ENCODE measurements around the gene COG8. TPM values are rescaled to one million over a fixed set of nuclear protein-coding genes. Genes with fewer than 3 reads are reported as not detected.
A peak's percentile ranks its signal among the peaks of the same experiment; 100 is the strongest.

COG8 gene, protein sequence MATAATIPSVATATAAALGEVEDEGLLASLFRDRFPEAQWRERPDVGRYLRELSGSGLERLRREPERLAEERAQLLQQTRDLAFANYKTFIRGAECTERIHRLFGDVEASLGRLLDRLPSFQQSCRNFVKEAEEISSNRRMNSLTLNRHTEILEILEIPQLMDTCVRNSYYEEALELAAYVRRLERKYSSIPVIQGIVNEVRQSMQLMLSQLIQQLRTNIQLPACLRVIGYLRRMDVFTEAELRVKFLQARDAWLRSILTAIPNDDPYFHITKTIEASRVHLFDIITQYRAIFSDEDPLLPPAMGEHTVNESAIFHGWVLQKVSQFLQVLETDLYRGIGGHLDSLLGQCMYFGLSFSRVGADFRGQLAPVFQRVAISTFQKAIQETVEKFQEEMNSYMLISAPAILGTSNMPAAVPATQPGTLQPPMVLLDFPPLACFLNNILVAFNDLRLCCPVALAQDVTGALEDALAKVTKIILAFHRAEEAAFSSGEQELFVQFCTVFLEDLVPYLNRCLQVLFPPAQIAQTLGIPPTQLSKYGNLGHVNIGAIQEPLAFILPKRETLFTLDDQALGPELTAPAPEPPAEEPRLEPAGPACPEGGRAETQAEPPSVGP
- total RNA-seq: 10 to 100 TPM; 33.5 to 62.9 (median 37.0) TPM

DNA sequence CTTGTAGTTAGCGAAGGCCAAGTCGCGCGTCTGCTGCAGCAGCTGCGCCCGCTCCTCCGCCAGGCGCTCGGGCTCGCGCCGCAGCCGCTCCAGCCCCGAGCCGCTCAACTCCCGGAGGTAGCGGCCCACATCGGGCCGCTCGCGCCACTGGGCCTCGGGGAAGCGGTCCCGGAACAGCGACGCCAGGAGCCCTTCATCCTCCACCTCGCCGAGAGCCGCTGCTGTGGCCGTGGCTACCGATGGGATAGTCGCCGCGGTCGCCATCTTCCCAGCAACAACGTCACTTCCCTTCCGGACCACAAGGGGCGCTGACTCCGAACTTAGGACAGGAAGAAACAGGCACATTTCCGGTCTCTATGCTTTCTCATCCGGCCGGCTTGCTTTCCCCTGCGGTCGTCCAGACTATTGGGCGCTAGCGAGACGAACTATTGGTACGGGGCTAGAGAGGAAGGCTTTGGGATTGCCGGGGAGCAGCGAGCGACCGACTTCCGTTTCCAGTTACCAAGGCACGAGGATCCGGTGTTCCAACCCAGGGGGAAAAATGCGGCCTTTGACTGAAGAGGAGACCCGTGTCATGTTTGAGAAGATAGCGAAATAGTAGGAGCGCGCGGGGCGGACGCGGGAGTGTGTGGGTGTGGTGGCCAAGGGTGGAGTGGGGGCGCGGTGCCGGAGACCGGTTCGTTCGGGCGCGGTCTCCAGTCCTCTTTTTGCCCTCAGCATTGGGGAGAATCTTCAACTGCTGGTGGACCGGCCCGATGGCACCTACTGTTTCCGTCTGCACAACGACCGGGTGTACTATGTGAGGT, at the start of gene COG8, which contains the start of gene NIP7:
Gene COG8 (minus strand): TSS at position 276 of the 806 bp plus-strand sequence. CDS start 12 bp downstream, at position 264.
Gene NIP7 (plus strand): TSS at position 484 of the 806 bp plus-strand sequence. CDS start 58 bp downstream, at position 542.
- Histone ChIP-seq H3K27me3 (no peaks in the 10 kb centered on the region), H3K36me3 (peaks cover 6 to 57% (median 35%) of the 10 kb centered on the region in 4 donors), H3K9me3 (no peaks in the 10 kb centered on the region), H3K4me3 (peak within 1 kb of the TSS; percentile 79 to 99 (median 86)), H3K27ac (peak within 1 kb of the TSS; percentile 85 to 93 (median 92)), H3K4me1 (peaks cover 21 to 33% (median 24%) of the 10 kb centered on the region in 4 donors)
- TF ChIP-seq POLR2A (IDR thresholded peaks at IDR 0.05) (peak in 3 of 4 donors; percentile 37 to 80 (median 51)), EP300 (IDR thresholded peaks at IDR 0.05) (peak in 2 of 4 donors; percentile 15 to 49), POLR2AphosphoS5 (IDR thresholded peaks at IDR 0.05) (peak; percentile 81 to 91)
- TF ChIP-seq, protein P1, sequence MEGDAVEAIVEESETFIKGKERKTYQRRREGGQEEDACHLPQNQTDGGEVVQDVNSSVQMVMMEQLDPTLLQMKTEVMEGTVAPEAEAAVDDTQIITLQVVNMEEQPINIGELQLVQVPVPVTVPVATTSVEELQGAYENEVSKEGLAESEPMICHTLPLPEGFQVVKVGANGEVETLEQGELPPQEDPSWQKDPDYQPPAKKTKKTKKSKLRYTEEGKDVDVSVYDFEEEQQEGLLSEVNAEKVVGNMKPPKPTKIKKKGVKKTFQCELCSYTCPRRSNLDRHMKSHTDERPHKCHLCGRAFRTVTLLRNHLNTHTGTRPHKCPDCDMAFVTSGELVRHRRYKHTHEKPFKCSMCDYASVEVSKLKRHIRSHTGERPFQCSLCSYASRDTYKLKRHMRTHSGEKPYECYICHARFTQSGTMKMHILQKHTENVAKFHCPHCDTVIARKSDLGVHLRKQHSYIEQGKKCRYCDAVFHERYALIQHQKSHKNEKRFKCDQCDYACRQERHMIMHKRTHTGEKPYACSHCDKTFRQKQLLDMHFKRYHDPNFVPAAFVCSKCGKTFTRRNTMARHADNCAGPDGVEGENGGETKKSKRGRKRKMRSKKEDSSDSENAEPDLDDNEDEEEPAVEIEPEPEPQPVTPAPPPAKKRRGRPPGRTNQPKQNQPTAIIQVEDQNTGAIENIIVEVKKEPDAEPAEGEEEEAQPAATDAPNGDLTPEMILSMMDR (IDR thresholded peaks at IDR 0.05): peak; percentile 87 to 97 (median 96)
- DNase-seq: peak; percentile 92 to 96
- ATAC-seq (ENCODE audit: low FRiP score in 2 of 2): peak; percentile 99
- 1 to 2% methylated on average over 22 to 48 of the region's 77 CpGs for WGBS, 2 donors

DNA sequence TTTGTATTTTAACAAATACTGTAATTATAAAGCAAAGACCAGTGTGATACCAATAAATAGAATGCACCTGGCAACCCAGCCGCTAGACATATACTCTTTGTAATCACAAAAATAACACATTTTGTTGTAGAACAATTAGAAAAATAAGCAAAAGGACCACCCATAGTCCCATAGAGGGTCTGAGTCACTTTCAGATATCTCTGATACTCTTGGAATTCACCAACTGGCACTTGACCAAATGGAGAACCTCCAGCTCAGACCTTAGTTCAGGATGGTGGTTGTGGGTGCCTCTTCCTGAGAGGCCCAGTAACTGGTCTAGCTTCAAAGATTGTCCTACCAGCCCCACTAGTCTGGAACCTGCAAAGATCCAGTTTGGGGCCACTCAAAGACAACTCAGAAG, 47.2 kb upstream of the COG8 start:
- peak overlapping the region in 2 of 4 donors; percentile 80 to 86 for H3K4me3 ChIP-seq
- 85 to 95% methylated on average over 1 of the region's 1 CpG for WGBS, 2 donors
- TF ChIP-seq POLR2A (IDR thresholded peaks at IDR 0.05): no peak
- TF ChIP-seq EP300 (IDR thresholded peaks at IDR 0.05): no peak
- TF ChIP-seq, protein P1 (IDR thresholded peaks at IDR 0.05): no peak
- TF ChIP-seq POLR2AphosphoS5 (IDR thresholded peaks at IDR 0.05): no peak
- DNase-seq (no peak), ATAC-seq (ENCODE audit: low FRiP score in 2 of 2) (no peak)
- peaks cover 11 to 32% (median 17%) of the 10 kb centered on the region in 4 donors for H3K4me1 ChIP-seq
- H3K36me3 ChIP-seq: peaks cover 7 to 27% (median 11%) of the 10 kb centered on the region in 4 donors
- no peaks in the 10 kb centered on the region for H3K9me3 ChIP-seq
- H3K27ac ChIP-seq: peak overlapping the region in 1 of 4 donors; percentile 94
- H3K27me3 ChIP-seq: no peaks in the 10 kb centered on the region

DNA sequence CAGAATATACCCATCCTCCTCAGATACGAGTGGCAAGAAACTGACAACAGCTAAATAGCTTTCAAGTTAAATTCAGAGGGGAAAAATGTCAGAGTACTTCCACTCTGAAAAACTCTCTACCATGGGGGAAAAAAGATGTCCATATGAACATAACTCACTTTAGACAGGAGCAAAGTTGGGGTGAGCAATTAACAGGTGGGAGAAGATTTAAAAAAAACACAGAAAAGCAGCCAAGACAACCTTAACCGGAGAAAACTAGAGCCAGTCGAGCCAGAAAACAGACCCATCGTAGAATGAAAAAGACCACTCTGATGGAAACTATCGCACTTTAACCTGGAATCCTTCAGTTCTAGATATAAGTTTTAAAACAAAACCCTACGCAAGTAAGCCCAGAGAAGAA, 45.6 kb upstream of the COG8 start:
- 5 to 6% methylated on average over 6 of the region's 6 CpGs for WGBS, 2 donors
- TF ChIP-seq POLR2AphosphoS5 (IDR thresholded peaks at IDR 0.05): no peak
- no peak for TF ChIP-seq EP300 (IDR thresholded peaks at IDR 0.05)
- TF ChIP-seq POLR2A (IDR thresholded peaks at IDR 0.05): no peak
- TF ChIP-seq, protein P1 (IDR thresholded peaks at IDR 0.05): no peak
- peak overlapping the region; percentile 92 to 96 (median 94) for H3K27ac ChIP-seq
- DNase-seq (no peak), ATAC-seq (ENCODE audit: low FRiP score in 2 of 2) (no peak)
- no peaks in the 10 kb centered on the region for H3K9me3 ChIP-seq
- H3K4me1 ChIP-seq: peaks cover 11 to 38% (median 19%) of the 10 kb centered on the region in 4 donors
- peaks cover 7 to 42% (median 15%) of the 10 kb centered on the region in 4 donors for H3K36me3 ChIP-seq
- no peaks in the 10 kb centered on the region for H3K27me3 ChIP-seq
- peak overlapping the region; percentile 55 to 92 (median 83) for H3K4me3 ChIP-seq

DNA sequence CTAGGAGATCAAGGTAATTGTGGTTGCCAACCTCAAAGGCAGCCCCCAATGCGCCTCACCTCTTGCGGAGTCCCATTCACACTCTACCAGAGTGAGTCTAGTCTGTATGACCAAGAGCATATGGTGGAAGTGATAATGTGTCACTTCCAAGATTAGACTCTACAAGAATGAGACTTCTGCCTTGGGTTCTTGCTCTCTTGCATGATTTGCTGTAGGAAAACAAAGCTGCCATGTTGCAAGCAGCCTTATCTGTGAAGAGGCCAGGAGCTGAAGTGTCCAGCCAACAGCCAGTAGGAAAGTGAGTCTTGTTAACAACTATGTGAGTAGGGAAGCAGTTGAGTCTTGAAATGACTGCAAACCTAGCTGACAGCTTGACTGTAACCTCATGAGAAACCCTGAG, 43.1 kb upstream of the COG8 start:
- H3K36me3 ChIP-seq: peaks cover 7 to 68% (median 29%) of the 10 kb centered on the region in 4 donors

More for the DNA sequence above, 43.1 kb upstream of the COG8 start:
- Histone ChIP-seq H3K9me3 (no peaks in the 10 kb centered on the region), H3K27me3 (no peaks in the 10 kb centered on the region), H3K4me3 (no peak overlapping the region), H3K4me1 (peaks cover 11 to 38% (median 19%) of the 10 kb centered on the region in 4 donors), H3K27ac (no peak overlapping the region)
- DNase-seq (no peak), ATAC-seq (ENCODE audit: low FRiP score in 2 of 2) (no peak)
- WGBS, 2 donors: 94 to 98% methylated on average over 2 of the region's 2 CpGs
- no peak for TF ChIP-seq POLR2AphosphoS5 (IDR thresholded peaks at IDR 0.05)
- TF ChIP-seq, protein P1 (IDR thresholded peaks at IDR 0.05): no peak
- TF ChIP-seq EP300 (IDR thresholded peaks at IDR 0.05): no peak
- TF ChIP-seq POLR2A (IDR thresholded peaks at IDR 0.05): no peak
